CD4-positive, CD25-positive, alpha-beta regulatory T cell (primary cell): ENCODE results near the gene CARNS1. TPM values are rescaled to one million over a fixed set of nuclear protein-coding genes. Genes with fewer than 3 reads are reported as not detected.

Experiments used
- ATAC-seq, 2 donors: fragments of 150-1000 bp; cut with Tn5 transposase; one replicate each; pipeline ENCODE4 v1.10.0; 2021; ENCODE audit warnings: low read depth in 2 of 2, moderate number of reproducible peaks in 2 of 2, moderate library complexity in 1 of 2
- DNase-seq, 3 donors: peaks; one replicate each; pipeline versions ENCODE4 v3.0.0 to v3.0.0-alpha.2; 2012 to 2022; ENCODE audit warnings: mixed read lengths in 1 of 3
- H3K27ac ChIP-seq: one replicate; pipeline ENCODE4 v1.7.0; 2013; ENCODE audit warnings: mild to moderate bottlenecking, low read length; ENCODE audit not compliant: insufficient read depth, poor library complexity, severe bottlenecking
- H3K27me3 ChIP-seq: one replicate; pipeline ENCODE4 v1.7.0; 2013; ENCODE audit warnings: low read length; ENCODE audit not compliant: control insufficient read depth, insufficient read depth
- H3K36me3 ChIP-seq: one replicate; pipeline ENCODE4 v1.7.0; 2013; ENCODE audit warnings: mild to moderate bottlenecking, low read length, moderate library complexity; ENCODE audit not compliant: control insufficient read depth, insufficient read depth
- H3K4me1 ChIP-seq: 2 replicates; pipeline ENCODE4 v1.7.0; 2013; ENCODE audit warnings: mild to moderate bottlenecking, low read length; ENCODE audit not compliant: insufficient read depth, control insufficient read depth, poor library complexity, severe bottlenecking
- H3K4me3 ChIP-seq: one replicate; pipeline ENCODE4 v1.7.0; 2013; ENCODE audit warnings: low read depth, mild to moderate bottlenecking, low read length, moderate library complexity
- H3K9me3 ChIP-seq, 2 experiments: 1 replicate in 1 of 2; 2 replicates in 1 of 2; pipeline ENCODE4 v1.7.0; 2013; ENCODE audit warnings: low read length in 2 of 2, mild to moderate bottlenecking in 1 of 2, moderate library complexity in 1 of 2; ENCODE audit not compliant: control insufficient read depth in 2 of 2
- H3K27ac Mint-ChIP-seq, 3 donors: one replicate each; pipeline ENCODE4 v1.8.0; 2020 to 2022; ENCODE audit warnings: mild to moderate bottlenecking in 3 of 3, mixed read lengths in 3 of 3, moderate library complexity in 2 of 3
- H3K27me3 Mint-ChIP-seq: one replicate; pipeline ENCODE4 v1.8.0; 2022; ENCODE audit warnings: mild to moderate bottlenecking, mixed read lengths
- H3K36me3 Mint-ChIP-seq: one replicate; pipeline ENCODE4 v1.8.0; 2020; ENCODE audit warnings: mixed read lengths
- H3K4me1 Mint-ChIP-seq, 4 donors: one replicate each; pipeline ENCODE4 v1.8.0; 2020 to 2022; ENCODE audit warnings: mixed read lengths in 4 of 4, mild to moderate bottlenecking in 1 of 4
- H3K4me3 Mint-ChIP-seq, 4 donors: one replicate each; pipeline ENCODE4 v1.8.0; 2020 to 2022; ENCODE audit warnings: mild to moderate bottlenecking in 4 of 4, mixed read lengths in 4 of 4, moderate library complexity in 3 of 4
- H3K9me3 Mint-ChIP-seq, 7 donors: one replicate each; pipeline ENCODE4 v1.8.0; 2020 to 2022; ENCODE audit warnings: mixed read lengths in 7 of 7, mild to moderate bottlenecking in 3 of 7, moderate library complexity in 2 of 7
- polyA plus RNA-seq, 4 donors: library from polyadenylated mRNA; unstranded; fragments of 300-500 nt; fragmentation: Illumina TruSeq; gene quantifications; one replicate each; pipeline ENCODE4 v1.2.3, GENCODE V29; 2021
- total RNA-seq: library from RNA; stranded (reverse); gene quantifications from one replicate; pipeline ENCODE4 v1.2.3, GENCODE V29; 2022

CARNS1 gene, protein sequence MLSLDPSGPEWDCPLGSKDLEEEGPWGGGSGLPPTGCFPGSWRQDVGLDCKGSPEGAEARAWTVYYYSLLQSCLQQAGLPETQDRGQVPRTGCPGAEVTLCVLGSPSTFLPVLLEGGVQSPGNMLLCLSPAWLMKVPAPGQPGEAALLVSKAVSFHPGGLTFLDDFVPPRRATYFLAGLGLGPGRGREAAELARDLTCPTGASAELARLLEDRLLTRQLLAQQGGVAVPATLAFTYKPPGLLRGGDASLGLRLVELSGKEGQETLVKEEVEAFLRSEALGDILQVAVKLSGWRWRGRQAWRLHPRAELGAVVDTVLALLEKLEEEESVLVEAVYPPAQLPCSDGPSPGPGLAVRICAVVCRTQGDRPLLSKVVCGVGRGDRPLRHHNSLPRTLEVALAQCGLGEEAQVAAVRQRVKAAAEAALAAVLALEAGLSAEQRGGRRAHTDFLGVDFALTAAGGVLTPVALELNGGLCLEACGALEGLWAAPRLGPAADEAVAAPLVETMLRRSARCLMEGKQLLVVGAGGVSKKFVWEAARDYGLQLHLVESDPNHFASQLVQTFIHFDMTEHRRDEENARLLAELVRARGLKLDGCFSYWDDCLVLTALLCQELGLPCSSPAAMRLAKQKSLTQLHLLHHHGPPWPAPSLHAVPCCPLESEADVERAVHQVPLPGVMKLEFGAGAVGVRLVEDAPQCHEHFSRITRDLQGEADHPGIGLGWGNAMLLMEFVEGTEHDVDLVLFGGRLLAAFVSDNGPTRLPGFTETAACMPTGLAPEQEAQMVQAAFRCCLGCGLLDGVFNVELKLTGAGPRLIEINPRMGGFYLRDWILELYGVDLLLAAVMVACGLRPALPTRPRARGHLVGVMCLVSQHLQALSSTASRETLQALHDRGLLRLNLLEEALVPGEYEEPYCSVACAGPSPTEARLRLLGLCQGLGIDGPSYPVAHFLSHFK
- total RNA-seq (7.8 TPM), polyA plus RNA-seq (1 to 10 TPM in 2 of 4 donors, under 1 TPM in 2; 0.63 to 2.3 (median 1.1) TPM)

- DNase-seq = no peak
- Histone ChIP-seq H3K27me3 (no peaks in the 10 kb centered on the region), H3K27ac (peak within 1 kb of the TSS; percentile 79), H3K36me3 (no peaks in the 10 kb centered on the region), H3K9me3 (no peaks in the 10 kb centered on the region), H3K4me1 (peaks cover 93% of the 10 kb centered on the region), H3K4me3 (peak within 1 kb of the TSS; percentile 59)
- H3K36me3 Mint-ChIP-seq = no peaks in the 10 kb centered on the region
- ATAC-seq = no peak
- peak within 1 kb of the TSS; percentile 95 to 100 (median 96) for H3K27ac Mint-ChIP-seq
- peak within 1 kb of the TSS; percentile 93 to 96 (median 94) for H3K4me3 Mint-ChIP-seq
- H3K9me3 Mint-ChIP-seq = no peaks in the 10 kb centered on the region
- H3K4me1 Mint-ChIP-seq = peaks cover 4 to 85% (median 38%) of the 10 kb centered on the region in 4 donors
- no peaks in the 10 kb centered on the region for H3K27me3 Mint-ChIP-seq
Observed at GRCh38 chr11:67415501-67416304, at the start of gene CARNS1. TSS of gene CARNS1 (plus strand) at chr11:67415678. CDS start at chr11:67416200, 522 bp downstream.

DNA sequence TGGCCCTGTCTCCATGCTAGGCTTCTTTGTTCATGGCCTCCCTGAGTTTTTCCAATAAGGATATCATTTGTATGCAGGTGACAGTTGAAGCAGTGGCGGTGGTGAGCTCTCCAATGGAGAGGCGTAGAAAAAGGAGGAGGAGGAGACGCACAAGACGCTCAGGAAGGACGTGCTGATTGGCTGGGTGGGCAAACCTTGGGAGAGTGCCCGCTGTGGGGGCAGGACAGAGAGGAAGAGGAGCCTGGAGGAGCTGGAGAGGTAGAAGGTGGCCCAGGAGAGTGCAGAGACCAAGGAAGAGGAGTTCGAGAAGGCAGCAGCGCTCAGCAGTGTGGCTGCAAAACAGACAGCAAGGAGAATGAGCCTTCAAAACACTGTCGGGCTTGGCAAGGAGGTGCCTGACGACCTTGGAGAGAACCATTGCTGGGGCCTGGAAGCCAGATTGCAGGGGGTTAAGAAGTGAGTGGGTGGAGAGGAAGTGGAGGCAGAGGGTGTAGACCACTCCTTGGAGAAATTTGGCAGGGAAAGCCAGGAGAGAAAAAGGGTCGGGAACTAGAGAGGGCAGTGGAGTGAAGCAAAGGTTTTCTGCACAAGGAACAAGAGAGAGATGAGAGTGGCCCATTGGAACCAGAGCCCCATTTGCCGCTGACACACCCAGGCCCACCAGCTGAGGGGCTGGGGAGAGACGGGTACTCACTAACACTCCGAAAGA lies 49.6 kb upstream of the CARNS1 start:
- Histone ChIP-seq H3K27me3 (no peaks in the 10 kb centered on the region), H3K27ac (no peak overlapping the region), H3K4me1 (peaks cover 14% of the 10 kb centered on the region), H3K9me3 (no peaks in the 10 kb centered on the region), H3K36me3 (no peaks in the 10 kb centered on the region), H3K4me3 (no peak overlapping the region)
- Mint-ChIP-seq H3K4me3 (peak overlapping the region in 1 of 4 donors; percentile 78), H3K4me1 (peaks cover 15 to 62% (median 36%) of the 10 kb centered on the region in 4 donors), H3K9me3 (no peaks in the 10 kb centered on the region), H3K27ac (peak overlapping the region; percentile 25 to 72 (median 70)), H3K36me3 (peaks cover 7% of the 10 kb centered on the region), H3K27me3 (peaks cover 20% of the 10 kb centered on the region)
- no peak for DNase-seq
- no peak for ATAC-seq

DNA sequence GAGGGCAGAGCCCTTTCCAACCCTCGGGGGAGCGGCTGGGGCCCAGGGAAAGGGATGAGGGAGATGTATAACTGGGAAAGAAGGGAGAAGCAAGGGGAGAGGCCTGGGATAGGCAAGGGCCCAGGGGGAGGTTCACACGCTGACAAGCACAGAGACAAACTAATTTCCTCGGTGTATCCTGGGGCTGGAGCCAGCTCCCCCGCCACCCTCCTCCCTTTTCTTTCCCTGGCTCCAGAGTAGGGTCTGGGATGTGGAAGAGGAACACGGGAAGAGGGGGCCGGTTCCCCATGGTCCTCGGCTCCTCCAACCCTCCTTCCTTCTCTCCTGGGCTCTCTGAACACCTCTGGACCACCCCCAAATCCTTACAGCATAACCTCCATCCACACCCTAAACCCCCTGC lies 48.9 kb upstream of the CARNS1 start:
- no peak for ATAC-seq
- H3K4me3 Mint-ChIP-seq = peak overlapping the region in 1 of 4 donors; percentile 78
- no peak overlapping the region for H3K4me3 ChIP-seq
- no peak for DNase-seq
- H3K9me3 ChIP-seq = no peaks in the 10 kb centered on the region
- H3K9me3 Mint-ChIP-seq = no peaks in the 10 kb centered on the region
- peaks cover 27% of the 10 kb centered on the region for H3K27me3 Mint-ChIP-seq
- no peak overlapping the region for H3K27ac Mint-ChIP-seq
- peaks cover 15 to 69% (median 39%) of the 10 kb centered on the region in 4 donors for H3K4me1 Mint-ChIP-seq
- peaks cover 7% of the 10 kb centered on the region for H3K36me3 Mint-ChIP-seq
- H3K27me3 ChIP-seq = no peaks in the 10 kb centered on the region
- no peak overlapping the region for H3K27ac ChIP-seq
- no peaks in the 10 kb centered on the region for H3K36me3 ChIP-seq
- H3K4me1 ChIP-seq = peaks cover 21% of the 10 kb centered on the region

GRCh38 chr11:67366961-67367760 lies 48.3 kb upstream of the CARNS1 start:
- H3K36me3 Mint-ChIP-seq = peaks cover 7% of the 10 kb centered on the region
- H3K9me3 Mint-ChIP-seq = no peaks in the 10 kb centered on the region
- Histone ChIP-seq H3K9me3 (no peaks in the 10 kb centered on the region), H3K4me3 (no peak overlapping the region), H3K4me1 (peaks cover 27% of the 10 kb centered on the region), H3K27ac (no peak overlapping the region), H3K27me3 (no peaks in the 10 kb centered on the region), H3K36me3 (no peaks in the 10 kb centered on the region)
- DNase-seq (no peak), ATAC-seq (no peak)
- H3K27me3 Mint-ChIP-seq = peaks cover 30% of the 10 kb centered on the region
- H3K4me1 Mint-ChIP-seq = peaks cover 10 to 73% (median 41%) of the 10 kb centered on the region in 4 donors
- H3K27ac Mint-ChIP-seq = peak overlapping the region in 2 of 3 donors; percentile 62 to 72
- H3K4me3 Mint-ChIP-seq = no peak overlapping the region

DNA sequence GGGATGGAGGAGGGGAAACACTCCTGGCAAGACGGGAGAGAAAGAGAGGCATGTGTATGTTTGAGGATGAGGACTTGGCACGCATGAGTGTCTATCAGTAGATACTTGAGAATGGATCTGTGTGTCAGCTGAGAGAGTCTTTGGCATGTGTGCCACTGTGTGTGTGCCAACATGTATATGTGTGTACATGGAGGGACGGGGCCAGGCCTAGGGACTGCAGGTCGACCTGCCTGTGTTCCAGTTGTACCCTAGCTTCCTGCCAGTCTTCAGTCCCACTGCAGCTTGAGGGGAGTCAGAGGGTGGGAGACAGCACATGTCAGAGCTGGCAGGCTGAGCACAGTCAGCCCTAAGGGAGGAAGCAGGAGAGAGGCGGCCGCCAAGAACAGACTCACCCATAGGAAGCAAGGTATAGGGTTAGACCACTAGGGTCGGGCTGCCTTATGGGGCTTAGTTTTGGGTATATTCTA lies 47.7 kb upstream of the CARNS1 start:
- H3K27ac ChIP-seq = no peak overlapping the region
- H3K27ac Mint-ChIP-seq = peak overlapping the region in 2 of 3 donors; percentile 62 to 72
- ATAC-seq = no peak
- H3K4me3 ChIP-seq = no peak overlapping the region
- peaks cover 7% of the 10 kb centered on the region for H3K36me3 Mint-ChIP-seq
- peak overlapping the region in 1 of 4 donors; percentile 29 for H3K4me3 Mint-ChIP-seq
- H3K9me3 ChIP-seq = no peaks in the 10 kb centered on the region
- H3K4me1 Mint-ChIP-seq = peaks cover 5 to 71% (median 40%) of the 10 kb centered on the region in 4 donors
- peaks cover 30% of the 10 kb centered on the region for H3K27me3 Mint-ChIP-seq
- DNase-seq = no peak
- H3K4me1 ChIP-seq = peaks cover 28% of the 10 kb centered on the region
- no peaks in the 10 kb centered on the region for H3K9me3 Mint-ChIP-seq
- no peaks in the 10 kb centered on the region for H3K36me3 ChIP-seq
- H3K27me3 ChIP-seq = no peaks in the 10 kb centered on the region

- Mint-ChIP-seq H3K4me3 (peak overlapping the region in 2 of 4 donors; percentile 29 to 47), H3K4me1 (peaks cover 5 to 66% (median 40%) of the 10 kb centered on the region in 4 donors), H3K27me3 (peaks cover 34% of the 10 kb centered on the region), H3K27ac (peak overlapping the region in 2 of 3 donors; percentile 24 to 38), H3K9me3 (peaks cover 0 to 1% (median 0%) of the 10 kb centered on the region in 7 donors), H3K36me3 (peaks cover 7% of the 10 kb centered on the region)
- DNase-seq = no peak
- Histone ChIP-seq H3K27ac (no peak overlapping the region), H3K36me3 (no peaks in the 10 kb centered on the region), H3K9me3 (no peaks in the 10 kb centered on the region), H3K27me3 (no peaks in the 10 kb centered on the region), H3K4me1 (peaks cover 33% of the 10 kb centered on the region), H3K4me3 (no peak overlapping the region)
- ATAC-seq = no peak
Observed at GRCh38 chr11:67368621-67369020, 46.9 kb upstream of the CARNS1 start.
